SJSA1 (cell line): ENCODE data around the gene SLC25A23. TPM values are rescaled to one million over a fixed set of nuclear protein-coding genes. Genes with fewer than 3 reads are reported as not detected.
A peak's percentile ranks its signal among the peaks of the same experiment; 100 is the strongest.
"Not testable (repeated sequence)": the region's sequence is repeated elsewhere in the genome, so short reads cannot be mapped to it uniquely, and the experiment has no call there.

ENCODE experiments used
- DNase-seq, 2 experiments: peaks; one replicate each; pipeline ENCODE4 v3.0.0-alpha.2; 2015 to 2020; ENCODE audit warnings: low spot score in 2 of 2, low read depth in 1 of 2
- H3K27ac ChIP-seq: fragments of 250-450 bp; sonication (Bioruptor Pico); 2 replicates; pipeline ENCODE4 v1.5.1; 2020; ENCODE audit warnings: mild to moderate bottlenecking, moderate library complexity
- H3K27me3 ChIP-seq: fragments of 250-450 bp; sonication (Bioruptor Pico); replicated peaks from 2 replicates; pipeline ENCODE4 v1.5.1; 2020; ENCODE audit warnings: mild to moderate bottlenecking, moderate library complexity
- H3K36me3 ChIP-seq: fragments of 250-450 bp; sonication (Bioruptor Pico); 2 replicates; pipeline ENCODE4 v1.5.1; 2020; ENCODE audit warnings: mild to moderate bottlenecking
- H3K4me1 ChIP-seq: fragments of 250-450 bp; sonication (Bioruptor Pico); replicated peaks from 2 replicates; pipeline ENCODE4 v1.6.1; 2021; ENCODE audit warnings: mild to moderate bottlenecking
- H3K4me3 ChIP-seq: fragments of 250-450 bp; sonication (Bioruptor Pico); 2 replicates; pipeline ENCODE4 v1.5.1; 2020; ENCODE audit warnings: mild to moderate bottlenecking
- H3K9me3 ChIP-seq: fragments of 250-450 bp; sonication (Bioruptor Pico); replicated peaks from 2 replicates; pipeline ENCODE4 v1.5.1; 2020; ENCODE audit warnings: mild to moderate bottlenecking
- total RNA-seq: library from RNA; depleted of rRNA; stranded (reverse); fragments of >200 nt; shearing (Covaris generic); gene quantifications from 2 replicates; pipeline ENCODE4 v1.2.3, GENCODE V29; 2014

Gene SLC25A23
- total RNA-seq, 1 experiment from 2014 or later, result 5.0 TPM

GRCh38 chr19:6433165-6433564, 26.4 kb downstream of the SLC25A23 start:
- Histone ChIP-seq H3K4me3 (no peak overlapping the region), H3K9me3 (no peaks in the 10 kb centered on the region), H3K36me3 (no peaks in the 10 kb centered on the region), H3K27me3 (peaks cover 7% of the 10 kb centered on the region), H3K4me1 (no peaks in the 10 kb centered on the region), H3K27ac (no peak overlapping the region)
- DNase-seq, result no peak

DNA sequence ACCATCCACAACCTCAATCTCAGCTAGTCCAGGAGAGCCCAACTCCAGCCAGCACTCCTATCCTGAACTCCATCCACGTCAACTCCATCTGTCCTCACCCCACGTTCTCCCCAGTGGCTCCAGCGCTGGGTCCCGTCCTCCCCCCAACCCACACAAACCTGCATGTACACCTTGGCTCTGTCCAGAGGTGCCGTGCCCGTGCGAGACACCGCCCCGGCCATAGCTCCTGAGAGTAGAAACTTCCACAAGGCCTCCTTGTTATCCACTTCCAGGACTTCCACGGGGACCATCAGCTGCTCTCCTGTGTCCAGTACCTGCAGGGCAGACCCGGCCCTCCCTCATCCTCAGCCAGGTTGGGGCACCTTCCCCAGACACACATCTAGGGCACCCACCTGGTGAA, 27.7 kb downstream of the SLC25A23 start:
- Histone ChIP-seq H3K4me1 (no peaks in the 10 kb centered on the region), H3K9me3 (no peaks in the 10 kb centered on the region), H3K4me3 (no peak overlapping the region), H3K27me3 (peaks cover 7% of the 10 kb centered on the region), H3K36me3 (no peaks in the 10 kb centered on the region), H3K27ac (no peak overlapping the region)
- DNase-seq, result no peak

DNA sequence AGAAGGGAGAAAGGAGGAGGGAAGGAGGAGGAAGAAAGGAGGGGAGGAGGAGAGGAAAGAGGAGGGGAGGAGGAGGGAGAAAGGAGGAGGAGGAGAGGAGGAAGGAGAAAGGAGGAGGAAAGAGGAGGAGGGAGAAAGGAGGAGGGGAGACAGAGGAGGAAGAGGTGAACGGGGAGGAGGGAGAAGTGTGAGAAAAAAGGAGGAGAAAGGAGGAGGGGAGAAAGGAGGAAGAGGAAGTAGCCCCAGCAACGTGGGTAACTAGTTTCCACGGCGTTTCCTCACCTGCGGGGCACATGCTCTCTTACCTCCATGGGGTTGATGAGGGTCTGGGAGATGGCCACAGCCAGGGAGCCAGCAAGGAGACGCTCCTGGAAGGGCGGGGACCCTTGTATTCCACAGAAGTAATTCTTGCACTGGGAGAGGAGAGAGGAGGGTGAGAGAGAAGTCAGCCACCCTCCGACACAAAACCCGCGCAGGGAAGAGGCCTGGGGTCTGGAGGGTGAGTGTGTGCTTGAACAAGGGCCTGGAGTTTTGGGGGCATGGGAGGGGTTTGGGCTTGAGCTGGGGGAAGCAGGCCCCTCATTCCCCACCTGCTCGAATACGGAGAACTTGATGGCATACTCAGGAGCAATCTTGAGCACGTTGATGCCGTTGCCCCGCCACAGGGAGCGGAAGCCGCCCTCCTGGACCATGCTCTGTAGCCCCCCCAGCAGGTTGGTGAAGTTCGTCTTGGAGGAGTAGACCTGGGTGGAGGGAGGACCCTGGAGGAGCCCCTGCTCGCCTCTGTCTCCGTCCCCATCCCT, 30.0 kb downstream of the SLC25A23 start:
- H3K9me3 ChIP-seq, result no peaks in the 10 kb centered on the region
- no peak overlapping the region for H3K27ac ChIP-seq
- peaks cover 5% of the 10 kb centered on the region for H3K4me1 ChIP-seq
- no peak for DNase-seq
- no peak overlapping the region for H3K4me3 ChIP-seq
- H3K36me3 ChIP-seq, result no peaks in the 10 kb centered on the region
- peaks cover 7% of the 10 kb centered on the region for H3K27me3 ChIP-seq

DNA sequence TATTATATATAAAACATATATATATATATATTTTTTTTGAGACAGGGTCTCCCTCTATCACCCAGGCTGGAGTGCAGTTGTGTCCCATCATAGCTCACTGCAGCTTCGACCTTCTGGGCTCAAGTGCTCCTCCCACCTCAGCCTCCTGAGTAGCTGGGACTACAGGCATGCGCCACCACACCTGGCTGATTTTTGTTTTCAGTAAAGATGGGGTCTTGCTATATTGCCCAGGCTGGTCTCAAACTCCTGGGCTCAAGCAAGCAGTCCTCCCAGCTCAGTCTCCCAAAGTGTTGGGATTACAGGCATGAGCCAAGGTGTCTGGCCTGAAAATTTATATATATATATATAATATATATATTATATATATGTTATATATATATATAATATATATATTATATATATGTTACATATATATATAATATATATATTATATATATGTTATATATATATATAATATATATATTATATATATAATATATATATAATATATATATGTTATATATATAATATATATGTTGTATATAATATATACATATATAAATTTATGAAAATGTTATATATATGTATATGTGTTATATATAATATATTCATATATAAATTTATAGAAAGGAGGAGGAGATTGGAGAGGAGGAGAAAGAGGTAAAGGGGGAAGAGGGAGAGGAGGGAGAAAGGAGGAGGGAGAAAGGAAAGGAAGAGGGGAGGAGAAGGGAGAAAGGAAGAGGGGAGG, 30.7 kb downstream of the SLC25A23 start:
- H3K27me3 ChIP-seq, DNase-seq, H3K4me1 ChIP-seq: not testable (repeated sequence)

DNA sequence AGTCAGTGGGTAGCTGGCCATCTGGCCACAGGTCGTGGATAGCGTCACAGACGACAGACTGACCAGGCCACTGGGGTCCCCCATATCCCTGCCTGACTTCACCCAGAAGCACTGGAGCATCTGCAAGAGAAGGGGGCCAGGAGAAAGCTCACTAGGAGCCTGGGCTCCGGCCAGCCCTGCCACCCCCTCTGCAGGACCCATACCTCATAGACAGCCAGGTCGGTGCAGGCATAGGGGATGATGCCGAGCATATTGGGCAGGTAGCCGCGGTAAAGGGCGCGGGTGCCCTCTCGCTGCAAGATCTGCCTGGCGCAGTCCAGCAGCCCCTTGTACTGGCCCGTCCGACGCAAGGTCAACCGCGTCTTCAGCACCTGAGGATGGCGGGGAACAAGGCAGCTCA, 32.5 kb downstream of the SLC25A23 start:
- no peaks in the 10 kb centered on the region for H3K9me3 ChIP-seq
- peaks cover 7% of the 10 kb centered on the region for H3K27me3 ChIP-seq
- H3K27ac ChIP-seq, result no peak overlapping the region
- no peak for DNase-seq
- H3K4me1 ChIP-seq, result peaks cover 12% of the 10 kb centered on the region
- no peak overlapping the region for H3K4me3 ChIP-seq
- H3K36me3 ChIP-seq, result peaks cover 18% of the 10 kb centered on the region

More for the DNA sequence above, 30.7 kb downstream of the SLC25A23 start:
- not testable (repeated sequence) for H3K27ac ChIP-seq, H3K9me3 ChIP-seq, H3K4me3 ChIP-seq, H3K36me3 ChIP-seq

- no peak for DNase-seq
- H3K9me3 ChIP-seq, result no peaks in the 10 kb centered on the region
- H3K4me3 ChIP-seq, result no peak overlapping the region
- 0 out of 2 replicates have a peak overlapping the region, but pooled peaks have one; percentile 6 for H3K27ac ChIP-seq
- H3K36me3 ChIP-seq, result peaks cover 30% of the 10 kb centered on the region
- peaks cover 7% of the 10 kb centered on the region for H3K27me3 ChIP-seq
- H3K4me1 ChIP-seq, result peaks cover 12% of the 10 kb centered on the region
Measured at GRCh38 chr19:6425732-6426620, 33.6 kb downstream of the SLC25A23 start.

DNA sequence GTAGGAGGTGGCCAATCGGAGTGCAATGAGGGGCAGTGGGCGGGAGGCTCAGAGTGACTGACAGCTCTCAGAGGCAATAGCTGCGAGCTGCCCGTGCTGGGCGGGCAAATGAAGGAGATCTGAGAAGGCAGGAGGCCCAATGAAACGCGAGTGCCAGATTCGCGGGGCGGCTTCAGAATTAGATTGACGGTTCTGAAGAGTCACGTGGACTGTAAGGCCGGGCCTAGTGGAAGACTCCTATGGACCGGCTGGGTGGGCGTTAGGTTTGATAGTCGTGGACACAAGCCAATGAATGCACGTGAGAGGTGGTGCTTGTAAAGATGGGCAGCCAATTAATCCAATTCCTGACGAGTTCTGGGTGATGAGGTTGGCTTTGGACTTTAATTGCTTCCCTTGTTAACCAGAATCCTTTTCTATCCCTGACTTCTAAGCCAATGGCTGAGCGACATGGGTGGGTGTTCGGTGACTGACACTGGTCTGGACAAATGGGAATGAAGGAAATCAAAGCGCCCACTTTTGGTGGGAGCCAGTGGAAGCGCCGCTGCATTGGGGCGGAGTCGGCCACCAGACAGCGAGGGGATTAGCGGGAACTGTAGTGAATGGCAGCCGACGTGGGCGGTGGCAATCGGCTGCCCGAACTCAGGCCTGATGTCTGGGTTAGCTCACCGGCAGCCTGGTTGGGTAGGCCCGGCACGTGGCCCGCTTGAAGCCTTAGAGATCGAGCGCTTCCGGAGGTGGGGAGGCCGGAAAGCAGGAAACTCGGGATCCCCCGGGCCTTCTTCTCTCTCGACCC, 34.5 kb downstream of the SLC25A23 start:
- H3K4me1 ChIP-seq, result peaks cover 12% of the 10 kb centered on the region
- H3K27me3 ChIP-seq, result peaks cover 7% of the 10 kb centered on the region
- no peaks in the 10 kb centered on the region for H3K9me3 ChIP-seq
- H3K27ac ChIP-seq, result 0 out of 2 replicates have a peak overlapping the region, but pooled peaks have one; percentile 6
- H3K36me3 ChIP-seq, result peaks cover 38% of the 10 kb centered on the region
- peak; percentile 100 for DNase-seq
- H3K4me3 ChIP-seq, result peak overlapping the region; percentile 77

DNA sequence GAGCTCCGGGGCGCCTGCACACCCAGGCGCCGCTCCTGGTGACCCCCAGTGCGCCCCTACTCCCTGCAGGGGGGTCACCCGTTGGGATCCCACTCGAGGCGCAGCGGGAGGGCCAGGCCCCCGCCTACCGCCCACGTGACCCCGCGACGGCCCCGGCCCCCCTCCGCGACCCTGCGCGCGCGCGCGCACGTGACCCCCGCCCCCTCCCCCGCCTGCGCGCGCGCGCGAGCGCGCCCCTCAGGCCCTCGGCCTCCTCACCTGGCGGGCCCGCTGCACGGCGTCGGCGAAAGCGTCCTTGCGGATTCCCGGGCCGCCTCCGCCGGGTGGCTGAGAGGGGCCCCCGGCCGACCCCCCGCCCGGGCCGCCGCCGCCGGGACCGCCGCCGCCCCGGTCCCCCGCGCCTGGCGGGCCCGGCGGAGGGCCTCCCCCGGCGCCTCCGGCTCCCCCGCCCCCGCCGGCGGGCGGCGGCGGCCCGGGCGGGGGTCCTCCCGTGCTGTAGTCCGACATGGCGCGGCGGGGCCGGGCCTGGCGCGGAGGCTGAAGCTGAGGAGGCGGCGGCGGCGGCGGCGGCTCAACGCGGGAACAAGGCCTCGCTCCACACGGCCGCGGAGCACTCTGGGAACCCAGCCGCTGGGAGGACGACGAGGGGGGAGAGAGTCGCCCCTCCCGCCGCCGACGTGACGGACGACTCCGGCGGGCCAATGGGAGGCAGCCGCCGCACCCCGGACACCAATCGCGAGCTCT, 35.2 kb downstream of the SLC25A23 start, which contains the start of gene KHSRP:
KHSRP (minus strand) TSS at position 617 of the 744 bp plus-strand sequence; CDS start at position 507, 110 bp downstream.
- peak within 1 kb of the TSS; percentile 77 for H3K4me3 ChIP-seq
- H3K4me1 ChIP-seq, result peaks cover 12% of the 10 kb centered on the region
- DNase-seq, result no peak
- no peaks in the 10 kb centered on the region for H3K27me3 ChIP-seq
- peaks cover 46% of the 10 kb centered on the region for H3K36me3 ChIP-seq
- peak within 1 kb of the TSS; percentile 35; the same call in 1 of the 2 replicates for H3K27ac ChIP-seq
- no peaks in the 10 kb centered on the region for H3K9me3 ChIP-seq

- H3K27me3 ChIP-seq, result no peaks in the 10 kb centered on the region
- peak overlapping the region; percentile 77 for H3K4me3 ChIP-seq
- no peak overlapping the region for H3K27ac ChIP-seq
- H3K4me1 ChIP-seq, result peaks cover 12% of the 10 kb centered on the region
- no peaks in the 10 kb centered on the region for H3K9me3 ChIP-seq
- peaks cover 53% of the 10 kb centered on the region for H3K36me3 ChIP-seq
- DNase-seq, result peak; percentile 53 to 75
Measured at GRCh38 chr19:6423499-6424194, 35.9 kb downstream of the SLC25A23 start.

DNA sequence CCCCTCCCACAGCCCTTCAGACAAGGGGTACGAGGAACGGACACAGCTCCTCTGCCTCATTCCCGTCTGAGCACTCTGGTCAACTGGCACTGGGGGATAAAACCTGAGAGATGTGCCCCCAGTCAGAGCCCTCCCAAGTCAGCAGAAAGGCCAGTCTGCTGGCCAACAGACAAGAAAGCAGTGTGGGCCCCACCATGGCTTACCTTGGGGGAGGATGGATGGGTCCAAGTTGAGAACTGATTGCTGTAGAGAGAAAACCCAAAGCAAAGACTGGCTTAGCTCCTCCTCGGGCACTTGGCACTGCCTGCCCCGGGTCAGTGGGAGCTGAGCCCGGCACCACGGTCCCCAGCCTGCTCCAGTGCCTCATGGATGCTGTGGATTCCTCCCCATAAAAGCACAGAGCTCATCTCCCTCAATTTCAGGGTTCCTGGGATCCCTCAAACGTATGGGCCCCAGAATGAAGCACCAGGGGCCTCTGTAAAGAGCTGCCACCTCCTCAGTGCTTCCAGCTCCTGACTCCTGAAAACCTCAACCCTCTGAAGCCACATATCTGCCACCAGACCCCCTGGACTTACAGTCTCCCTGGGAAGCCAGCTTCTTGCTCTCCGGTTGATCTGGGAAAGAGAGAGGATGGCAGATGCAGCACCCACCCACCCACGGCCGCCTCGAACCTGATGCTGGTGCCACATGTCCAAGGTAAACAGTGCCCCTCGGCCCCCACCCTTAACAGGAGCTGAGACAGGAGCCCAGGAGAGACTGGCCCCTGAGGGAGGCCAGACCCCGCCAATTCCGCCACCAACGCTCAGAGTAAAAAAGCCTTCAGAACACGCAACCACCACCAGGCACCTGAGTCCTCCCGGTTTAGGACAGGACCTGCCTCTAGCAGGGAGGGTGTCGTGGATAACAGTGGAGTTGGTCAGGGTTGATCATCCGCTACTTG, 38.2 kb downstream of the SLC25A23 start:
- no peaks in the 10 kb centered on the region for H3K27me3 ChIP-seq
- no peak for DNase-seq
- H3K9me3 ChIP-seq, result no peaks in the 10 kb centered on the region
- peaks cover 12% of the 10 kb centered on the region for H3K4me1 ChIP-seq
- H3K4me3 ChIP-seq, result no peak overlapping the region
- no peak overlapping the region for H3K27ac ChIP-seq
- peaks cover 76% of the 10 kb centered on the region for H3K36me3 ChIP-seq

GRCh38 chr19:6418562-6418932, 41.0 kb downstream of the SLC25A23 start:
- no peak overlapping the region for H3K4me3 ChIP-seq
- H3K27me3 ChIP-seq, result no peaks in the 10 kb centered on the region
- H3K4me1 ChIP-seq, result peaks cover 7% of the 10 kb centered on the region
- no peak for DNase-seq
- H3K36me3 ChIP-seq, result peaks cover 94% of the 10 kb centered on the region
- no peaks in the 10 kb centered on the region for H3K9me3 ChIP-seq
- H3K27ac ChIP-seq, result no peak overlapping the region
